BLaER1 treated with 17β-estradiol and CSF1 and Interleukin-3, amounts not matched to agents 10 nM and 100 nM (cell line): ENCODE data around the gene HIBADH.

Experiments used
- H3K27ac ChIP-seq, 11 experiments: shearing (Covaris generic); formaldehyde crosslinking; 2 replicates each; pipeline ENCODE4 v1.8.1; 2022
- H3K27me3 ChIP-seq, 11 experiments: shearing (Covaris generic); formaldehyde crosslinking; 2 replicates each; pipeline ENCODE4 v1.8.1; 2022
- H3K36me3 ChIP-seq, 11 experiments: shearing (Covaris generic); formaldehyde crosslinking; 2 replicates each; pipeline ENCODE4 v1.8.1; 2022
- H3K4me1 ChIP-seq, 10 experiments: shearing (Covaris generic); formaldehyde crosslinking; 2 replicates each; pipeline ENCODE4 v1.8.1; 2022
- H3K4me2 ChIP-seq, 11 experiments: shearing (Covaris generic); formaldehyde crosslinking; 2 replicates each; pipeline ENCODE4 v1.8.1; 2022
- H3K4me3 ChIP-seq, 10 experiments: shearing (Covaris generic); formaldehyde crosslinking; 2 replicates each; pipeline ENCODE4 v1.8.1; 2022
- H3K9ac ChIP-seq, 11 experiments: shearing (Covaris generic); formaldehyde crosslinking; 2 replicates each; pipeline ENCODE4 v1.8.1; 2022
- H3K9me3 ChIP-seq, 11 experiments: shearing (Covaris generic); formaldehyde crosslinking; replicated peaks in 1 of 11; 2 replicates each; pipeline ENCODE4 v1.8.1; 2022
- H4K20me1 ChIP-seq, 11 experiments: shearing (Covaris generic); formaldehyde crosslinking; 2 replicates each; pipeline ENCODE4 v1.8.1; 2022
- Cebpa-rat ChIP-seq, 11 experiments: shearing (Covaris generic); IDR thresholded peaks; 2 replicates each; pipeline ENCODE4 v1.8.1; 2022

Gene HIBADH

GRCh38 chr7:27636326-27637006, 26.2 kb downstream of the HIBADH start:
- Histone ChIP-seq H3K27ac (no peak overlapping the region), H3K4me3 (no peak overlapping the region), H3K9ac (no peak overlapping the region), H3K4me1 (peaks cover 0 to 11% (median 0%) of the 10 kb centered on the region in 10 experiments; a peak in 5 of 20 replicates), H3K36me3 (peaks cover 9 to 44% (median 27%) of the 10 kb centered on the region in 11 experiments; a peak in 18 of 22 replicates), H3K27me3 (no peaks in the 10 kb centered on the region), H3K4me2 (no peak overlapping the region), H3K9me3 (peaks cover 0 to 7% (median 5%) of the 10 kb centered on the region in 11 experiments; a peak in 3 of 22 replicates), H4K20me1 (no peaks in the 10 kb centered on the region)
- TF ChIP-seq Cebpa-rat (IDR thresholded peaks at IDR 0.05) = no peak

- Histone ChIP-seq H4K20me1 (no peaks in the 10 kb centered on the region), H3K4me2 (no peak overlapping the region), H3K27me3 (no peaks in the 10 kb centered on the region), H3K36me3 (peaks cover 16 to 47% (median 28%) of the 10 kb centered on the region in 11 experiments; a peak in 19 of 22 replicates), H3K9ac (no peak overlapping the region), H3K27ac (no peak overlapping the region), H3K9me3 (peaks cover 0 to 7% (median 5%) of the 10 kb centered on the region in 11 experiments; a peak in 3 of 22 replicates), H3K4me3 (no peak overlapping the region), H3K4me1 (peaks cover 0 to 4% (median 0%) of the 10 kb centered on the region in 10 experiments; a peak in 4 of 20 replicates)
- TF ChIP-seq Cebpa-rat (IDR thresholded peaks at IDR 0.05) = no peak
Observed at GRCh38 chr7:27635728-27636127, 27.0 kb downstream of the HIBADH start.

GRCh38 chr7:27634671-27635493, 27.8 kb downstream of the HIBADH start:
- H3K9ac ChIP-seq = no peak overlapping the region
- TF ChIP-seq Cebpa-rat (IDR thresholded peaks at IDR 0.05) = no peak
- H3K27ac ChIP-seq = no peak overlapping the region
- H3K4me1 ChIP-seq = no peaks in the 10 kb centered on the region
- H3K9me3 ChIP-seq = peaks cover 0 to 7% (median 3%) of the 10 kb centered on the region in 11 experiments; a peak in 2 of 22 replicates
- H3K27me3 ChIP-seq = no peaks in the 10 kb centered on the region
- H3K4me2 ChIP-seq = no peak overlapping the region
- peaks cover 13 to 47% (median 27%) of the 10 kb centered on the region in 11 experiments; a peak in 20 of 22 replicates for H3K36me3 ChIP-seq
- H4K20me1 ChIP-seq = no peaks in the 10 kb centered on the region
- H3K4me3 ChIP-seq = no peak overlapping the region

- H3K27ac ChIP-seq = no peak overlapping the region
- peaks cover 9 to 48% (median 30%) of the 10 kb centered on the region in 11 experiments; a peak in 20 of 22 replicates for H3K36me3 ChIP-seq
- TF ChIP-seq Cebpa-rat (IDR thresholded peaks at IDR 0.05) = no peak
- no peaks in the 10 kb centered on the region for H3K27me3 ChIP-seq
- H3K9me3 ChIP-seq = no peaks in the 10 kb centered on the region
- H4K20me1 ChIP-seq = no peaks in the 10 kb centered on the region
- H3K4me1 ChIP-seq = no peaks in the 10 kb centered on the region
- no peak overlapping the region for H3K4me2 ChIP-seq
- no peak overlapping the region for H3K4me3 ChIP-seq
- no peak overlapping the region for H3K9ac ChIP-seq
Observed at GRCh38 chr7:27633062-27633461, 29.6 kb downstream of the HIBADH start.

GRCh38 chr7:27631391-27631790, 31.3 kb downstream of the HIBADH start:
- Histone ChIP-seq H3K4me1 (peaks cover 0 to 9% (median 7%) of the 10 kb centered on the region in 10 experiments; a peak in 14 of 20 replicates), H3K27ac (no peak overlapping the region), H4K20me1 (no peaks in the 10 kb centered on the region), H3K27me3 (no peaks in the 10 kb centered on the region), H3K9ac (no peak overlapping the region), H3K9me3 (peaks cover 0 to 11% (median 4%) of the 10 kb centered on the region in 11 experiments; a peak in 8 of 22 replicates), H3K4me2 (no peak overlapping the region), H3K36me3 (peaks cover 9 to 54% (median 38%) of the 10 kb centered on the region in 11 experiments; a peak in 20 of 22 replicates), H3K4me3 (no peak overlapping the region)
- TF ChIP-seq Cebpa-rat (IDR thresholded peaks at IDR 0.05) = no peak

- Histone ChIP-seq H3K9me3 (peaks cover 11 to 51% (median 38%) of the 10 kb centered on the region in 11 experiments), H3K9ac (no peak overlapping the region), H4K20me1 (no peaks in the 10 kb centered on the region), H3K36me3 (peaks cover 14 to 62% (median 41%) of the 10 kb centered on the region in 11 experiments; a peak in 18 of 22 replicates), H3K4me1 (peaks cover 0 to 11% (median 8%) of the 10 kb centered on the region in 10 experiments; a peak in 14 of 20 replicates), H3K4me3 (no peak overlapping the region), H3K27me3 (no peaks in the 10 kb centered on the region), H3K27ac (no peak overlapping the region), H3K4me2 (peak overlapping the region in 6 of 11 experiments; percentile 9 to 30 (median 22); a peak in 4 of 22 replicates)
- TF ChIP-seq Cebpa-rat (IDR thresholded peaks at IDR 0.05) = no peak
Observed at GRCh38 chr7:27627146-27627545, 35.5 kb downstream of the HIBADH start.

- H4K20me1 ChIP-seq = no peaks in the 10 kb centered on the region
- peak overlapping the region in 1 of 10 experiments; percentile 17; a peak in 1 of 20 replicates for H3K4me3 ChIP-seq
- H3K36me3 ChIP-seq = peaks cover 33 to 67% (median 51%) of the 10 kb centered on the region in 11 experiments
Observed at GRCh38 chr7:27619492-27619891, 43.2 kb downstream of the HIBADH start.

GRCh38 chr7:27617651-27618381, 44.9 kb downstream of the HIBADH start:
- peak in 2 of 11 experiments; percentile 43 to 69; a peak in 2 of 22 replicates for TF ChIP-seq Cebpa-rat (IDR thresholded peaks at IDR 0.05)
- peaks cover 62 to 74% (median 71%) of the 10 kb centered on the region in 11 experiments for H3K9me3 ChIP-seq
- H3K36me3 ChIP-seq = peaks cover 28 to 55% (median 43%) of the 10 kb centered on the region in 11 experiments
- H3K27me3 ChIP-seq = no peaks in the 10 kb centered on the region
- H3K4me3 ChIP-seq = peak overlapping the region in 4 of 10 experiments; percentile 3 to 31 (median 6); a peak in 3 of 20 replicates
- H3K27ac ChIP-seq = peak overlapping the region in 5 of 11 experiments; percentile 28 to 79 (median 56); a peak in 8 of 22 replicates
- H4K20me1 ChIP-seq = no peaks in the 10 kb centered on the region
- H3K4me1 ChIP-seq = peaks cover 6 to 35% (median 30%) of the 10 kb centered on the region in 10 experiments; a peak in 17 of 20 replicates
- H3K4me2 ChIP-seq = peak overlapping the region in 10 of 11 experiments; percentile 30 to 86 (median 74); a peak in 20 of 22 replicates
- H3K9ac ChIP-seq = peak overlapping the region in 3 of 11 experiments; percentile 3 to 60 (median 47); a peak in 4 of 22 replicates

More at GRCh38 chr7:27619492-27619891, 43.2 kb downstream of the HIBADH start:
- no peak overlapping the region for H3K9ac ChIP-seq
- H3K27me3 ChIP-seq = no peaks in the 10 kb centered on the region
- no peak for TF ChIP-seq Cebpa-rat (IDR thresholded peaks at IDR 0.05)
- peaks cover 6 to 35% (median 30%) of the 10 kb centered on the region in 10 experiments; a peak in 17 of 20 replicates for H3K4me1 ChIP-seq
- no peak overlapping the region for H3K27ac ChIP-seq
- H3K9me3 ChIP-seq = peaks cover 68 to 88% (median 85%) of the 10 kb centered on the region in 11 experiments
- no peak overlapping the region for H3K4me2 ChIP-seq
